Measurements from ENCODE around the gene ZNF768. TPM values are rescaled to one million over a fixed set of nuclear protein-coding genes. Genes with fewer than 3 reads are reported as not detected.

Gene ZNF768
- total and polyA plus RNA-seq, 12 donors: 36.0 to 75.1 (median 45.9) TPM

DNA sequence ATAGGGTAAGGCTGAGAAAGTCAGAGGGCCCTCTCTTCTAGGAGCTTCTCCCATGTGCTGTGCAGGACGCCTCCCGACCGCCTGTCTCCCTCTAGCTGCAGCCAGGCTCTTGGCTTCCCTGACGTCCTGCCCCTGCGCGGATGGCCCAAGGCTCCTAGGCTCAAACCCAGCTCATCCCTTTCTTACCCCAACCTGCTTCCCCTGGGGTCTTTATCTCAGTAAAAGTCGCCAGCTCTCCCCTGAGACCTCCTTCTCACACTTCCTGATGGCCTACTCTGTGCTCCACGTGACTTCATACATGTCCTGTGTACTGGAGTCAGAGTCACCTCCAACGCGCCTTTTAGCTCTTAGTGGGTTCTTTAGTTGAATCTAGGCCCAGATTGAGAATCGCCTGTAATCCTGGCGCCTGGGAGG, 9.4 kb upstream of the ZNF768 start:
- Histone ChIP-seq H3K27ac (peak overlapping the region; percentile 78 to 98 (median 96)), H3K36me3 (peaks cover 0 to 27% (median 18%) of the 10 kb centered on the region in 9 donors), H3K4me3 (peak overlapping the region; percentile 71 to 94 (median 80)), H3K9me3 (no peaks in the 10 kb centered on the region), H3K27me3 (no peaks in the 10 kb centered on the region), H3K4me1 (peaks cover 0 to 50% (median 33%) of the 10 kb centered on the region in 9 donors)
- peak; percentile 67 to 73 for DNase-seq
- peak; percentile 38 to 83 (median 70) for ATAC-seq
- 29 to 31% methylated on average over 12 of the region's 12 CpGs for WGBS, 2 donors
- intact Hi-C loops (cut with DNase I): loop anchor here in 9 of 10 donors (1.0 to 10.0 kb wide), 7 partner anchors 21 to 471 kb away; partner anchors contain the start of genes ZNF764 (in 6 of the 9), ZNF785 (in 3 of the 9), ALDOA (in 1 of the 9) and ZNF689 (in 1 of the 9)
- TF ChIP-seq, protein P1, sequence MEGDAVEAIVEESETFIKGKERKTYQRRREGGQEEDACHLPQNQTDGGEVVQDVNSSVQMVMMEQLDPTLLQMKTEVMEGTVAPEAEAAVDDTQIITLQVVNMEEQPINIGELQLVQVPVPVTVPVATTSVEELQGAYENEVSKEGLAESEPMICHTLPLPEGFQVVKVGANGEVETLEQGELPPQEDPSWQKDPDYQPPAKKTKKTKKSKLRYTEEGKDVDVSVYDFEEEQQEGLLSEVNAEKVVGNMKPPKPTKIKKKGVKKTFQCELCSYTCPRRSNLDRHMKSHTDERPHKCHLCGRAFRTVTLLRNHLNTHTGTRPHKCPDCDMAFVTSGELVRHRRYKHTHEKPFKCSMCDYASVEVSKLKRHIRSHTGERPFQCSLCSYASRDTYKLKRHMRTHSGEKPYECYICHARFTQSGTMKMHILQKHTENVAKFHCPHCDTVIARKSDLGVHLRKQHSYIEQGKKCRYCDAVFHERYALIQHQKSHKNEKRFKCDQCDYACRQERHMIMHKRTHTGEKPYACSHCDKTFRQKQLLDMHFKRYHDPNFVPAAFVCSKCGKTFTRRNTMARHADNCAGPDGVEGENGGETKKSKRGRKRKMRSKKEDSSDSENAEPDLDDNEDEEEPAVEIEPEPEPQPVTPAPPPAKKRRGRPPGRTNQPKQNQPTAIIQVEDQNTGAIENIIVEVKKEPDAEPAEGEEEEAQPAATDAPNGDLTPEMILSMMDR (IDR thresholded peaks at IDR 0.05): peak; percentile 26 to 82 (median 59)

DNA sequence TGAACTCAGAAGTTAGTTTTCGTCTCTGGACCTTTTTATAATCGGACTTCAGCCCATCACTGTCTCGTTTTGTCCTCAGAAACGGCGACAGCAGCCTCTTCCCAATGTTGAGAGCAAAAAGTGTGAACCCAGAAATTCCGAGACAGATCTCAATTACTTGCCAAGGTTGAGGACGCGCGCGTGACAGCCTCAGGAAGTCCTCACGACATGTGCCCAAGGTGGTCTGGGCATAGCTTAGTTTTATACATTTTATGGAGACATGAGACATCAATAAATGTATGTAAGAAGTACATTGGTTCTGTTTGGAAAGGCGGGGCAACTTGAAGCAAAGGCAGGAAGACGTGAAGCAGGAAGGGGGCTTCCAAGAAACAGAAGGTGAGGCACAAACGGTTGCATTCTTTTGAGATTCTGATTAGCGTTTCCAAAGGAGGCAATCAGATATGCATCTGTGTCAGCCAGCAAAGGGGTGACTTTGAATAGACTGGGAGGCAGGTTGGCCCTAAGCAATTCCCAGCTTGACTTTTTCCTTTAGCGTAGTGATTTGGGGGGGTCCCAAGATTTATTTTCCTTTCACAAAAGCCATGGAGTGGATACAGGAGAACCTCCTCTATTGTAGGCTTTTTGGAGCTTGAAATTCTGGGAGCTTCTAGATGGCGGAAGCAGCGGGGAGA, 8.9 kb upstream of the ZNF768 start:
- Histone ChIP-seq H3K27ac (peak overlapping the region; percentile 78 to 98 (median 96)), H3K4me1 (peaks cover 0 to 45% (median 31%) of the 10 kb centered on the region in 9 donors), H3K4me3 (peak overlapping the region; percentile 71 to 94 (median 80)), H3K27me3 (no peaks in the 10 kb centered on the region), H3K9me3 (no peaks in the 10 kb centered on the region), H3K36me3 (peaks cover 0 to 32% (median 18%) of the 10 kb centered on the region in 9 donors)
- intact Hi-C loops (cut with DNase I): loop anchor here in 9 of 10 donors (1.0 to 10.0 kb wide), 7 partner anchors 22 to 470 kb away; partner anchors contain the start of genes ZNF764 (in 6 of the 9), ZNF785 (in 3 of the 9), ALDOA (in 1 of the 9) and ZNF689 (in 1 of the 9)
- 5 to 9% methylated on average over 18 of the region's 18 CpGs for WGBS, 2 donors
- DNase-seq: no peak
- peak in 3 of 8 donors; percentile 0 to 4 (median 0) for ATAC-seq
- TF ChIP-seq, protein P1 (IDR thresholded peaks at IDR 0.05): no peak

DNA sequence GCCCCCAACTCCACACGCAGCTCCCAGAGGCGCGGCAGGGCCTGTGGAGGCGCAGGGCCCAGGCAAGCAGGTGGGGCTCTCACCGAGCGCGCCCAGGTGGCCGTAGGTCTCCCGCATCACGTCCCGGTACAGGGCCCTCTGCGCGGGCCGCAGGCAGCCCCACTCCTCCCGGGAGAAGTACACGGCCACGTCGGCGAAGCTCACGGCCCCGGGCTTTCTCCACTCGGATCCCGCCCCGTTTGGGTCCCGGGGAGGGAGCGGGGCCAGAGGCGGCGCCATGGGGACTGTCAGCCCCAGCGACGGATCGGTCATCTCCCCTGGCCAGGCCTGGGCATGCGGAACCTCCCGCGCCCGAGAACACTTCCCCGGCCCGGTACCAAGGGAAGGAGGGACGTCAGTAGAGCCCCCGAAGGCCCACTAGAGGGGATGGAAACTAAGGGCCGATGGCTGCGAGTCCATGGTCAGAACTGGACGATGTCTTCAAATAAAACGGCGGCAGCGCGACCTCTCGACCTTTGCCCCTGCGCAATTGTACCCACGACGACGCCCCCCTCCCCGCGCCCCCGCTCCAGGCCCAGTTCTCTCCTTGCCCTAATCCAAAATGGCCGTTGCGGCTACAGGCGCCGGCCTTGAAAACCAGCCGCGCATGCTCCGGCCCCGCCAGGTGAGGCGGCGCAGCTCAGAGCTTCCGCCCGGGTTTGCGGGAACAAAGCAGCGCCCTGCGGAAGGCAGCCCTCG, 8.2 kb upstream of the ZNF768 start, which contains the start of gene ZNF747:
TSS of gene ZNF747 (minus strand) at position 491 of the 738 bp plus-strand sequence. CDS start at position 312, 179 bp downstream.
- Histone ChIP-seq H3K36me3 (peaks cover 0 to 34% (median 18%) of the 10 kb centered on the region in 9 donors), H3K27me3 (no peaks in the 10 kb centered on the region), H3K4me1 (peaks cover 0 to 39% (median 30%) of the 10 kb centered on the region in 9 donors), H3K4me3 (peak within 1 kb of the TSS; percentile 71 to 94 (median 80)), H3K9me3 (no peaks in the 10 kb centered on the region), H3K27ac (peak within 1 kb of the TSS; percentile 78 to 98 (median 96))
- TF ChIP-seq, protein P1 (IDR thresholded peaks at IDR 0.05): peak in 2 of 9 donors; percentile 3 to 26
- ATAC-seq: peak; percentile 85 to 96 (median 94)
- WGBS, 2 donors: 1% methylated on average over 70 of the region's 70 CpGs
- intact Hi-C loops (cut with DNase I): loop anchor here in 9 of 10 donors (1.0 to 10.0 kb wide), 10 partner anchors 22 to 470 kb away; partner anchors contain the start of genes ZNF764 (in 6 of the 9), ZNF785 (in 4 of the 9), ZNF688 (in 2 of the 9) and ALDOA (in 1 of the 9)
- DNase-seq: peak; percentile 94
